CD4-positive, alpha-beta T cell treated with Interleukin-17A for 1 hour (primary cell): ENCODE measurements around the gene PTGDS.
A peak's percentile ranks its signal among the peaks of the same experiment; 100 is the strongest.

Experiments
- DNase-seq: peaks from one replicate; pipeline ENCODE4 v3.0.0-alpha.2; 2020

PTGDS gene

DNA sequence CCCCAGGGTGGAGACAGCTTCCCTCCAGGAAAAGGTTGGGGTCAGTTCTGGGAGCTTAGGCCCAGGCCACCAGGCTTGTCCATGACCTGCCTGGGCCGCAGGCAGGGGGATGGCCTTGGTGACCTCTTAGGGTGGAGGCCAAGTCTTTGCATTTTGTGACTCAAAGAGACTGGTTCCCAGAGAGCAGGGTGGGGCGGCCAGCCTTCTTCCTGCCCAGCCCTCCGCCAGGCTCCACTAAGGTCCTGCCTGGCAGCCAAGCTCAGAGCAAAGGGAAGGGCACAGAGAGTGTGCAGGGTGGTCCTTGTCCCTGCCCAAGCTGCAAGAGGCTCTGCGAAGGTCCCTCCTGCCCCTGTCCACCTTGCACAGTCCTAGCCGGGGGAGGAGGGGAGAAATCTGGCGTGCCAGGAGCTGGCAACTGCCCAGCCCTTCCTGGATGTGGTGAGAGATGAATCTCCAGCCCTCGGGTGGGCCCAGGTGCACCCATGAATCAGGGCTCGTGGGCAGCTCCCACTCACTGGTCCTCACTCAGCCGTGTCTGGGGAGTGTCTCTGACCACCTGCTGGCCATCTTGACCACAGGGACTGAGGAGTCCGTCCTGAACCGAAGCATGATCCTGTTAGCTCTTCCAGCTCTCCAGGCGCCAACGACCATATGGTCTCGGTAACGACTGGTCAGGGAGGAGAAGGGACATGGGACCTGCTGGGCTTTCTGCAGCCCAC, 2.3 kb upstream of the PTGDS start:
- DNase-seq = no peak

DNA sequence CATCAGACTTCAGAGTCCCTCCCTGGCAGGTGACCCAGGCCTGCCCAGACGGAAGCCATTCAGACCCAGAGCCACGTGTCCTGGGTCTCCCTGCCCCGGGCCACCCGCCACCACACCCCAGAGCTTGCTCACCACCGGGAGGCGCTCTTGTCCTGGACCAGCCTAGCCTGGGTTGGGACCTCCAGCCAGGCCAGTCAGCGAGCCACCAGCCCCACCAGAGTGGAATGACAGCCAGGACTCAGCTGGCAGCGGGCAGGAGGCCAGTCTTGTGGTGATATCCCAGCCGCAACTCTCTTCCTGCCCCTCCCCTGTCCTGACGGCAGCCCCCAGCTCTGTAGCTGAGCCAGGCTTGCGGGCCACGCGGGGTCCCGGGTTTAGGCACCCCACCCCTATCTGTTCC, 1.7 kb upstream of the PTGDS start:
- peak; percentile 40 for DNase-seq

DNA sequence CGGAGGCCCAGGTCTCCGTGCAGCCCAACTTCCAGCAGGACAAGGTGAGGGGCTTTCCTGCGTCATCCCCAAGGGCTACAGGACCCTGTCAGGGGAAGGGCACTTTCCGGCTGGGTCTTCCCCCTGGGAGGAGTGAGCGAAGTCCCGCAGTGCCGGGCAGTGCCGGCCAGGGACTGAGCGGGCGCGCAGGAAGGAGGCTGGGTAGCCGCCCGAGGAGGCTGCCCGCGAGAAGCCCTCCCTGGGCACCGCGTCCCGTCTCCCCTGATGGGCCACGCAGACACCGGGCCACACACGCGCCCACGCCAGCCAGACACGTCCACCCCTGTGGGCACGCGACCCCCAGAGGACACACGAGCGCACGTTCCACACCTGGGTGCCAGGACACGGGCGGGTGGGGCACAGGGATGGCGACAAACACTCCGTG, 357 bp downstream of the PTGDS start:
- no peak for DNase-seq

DNA sequence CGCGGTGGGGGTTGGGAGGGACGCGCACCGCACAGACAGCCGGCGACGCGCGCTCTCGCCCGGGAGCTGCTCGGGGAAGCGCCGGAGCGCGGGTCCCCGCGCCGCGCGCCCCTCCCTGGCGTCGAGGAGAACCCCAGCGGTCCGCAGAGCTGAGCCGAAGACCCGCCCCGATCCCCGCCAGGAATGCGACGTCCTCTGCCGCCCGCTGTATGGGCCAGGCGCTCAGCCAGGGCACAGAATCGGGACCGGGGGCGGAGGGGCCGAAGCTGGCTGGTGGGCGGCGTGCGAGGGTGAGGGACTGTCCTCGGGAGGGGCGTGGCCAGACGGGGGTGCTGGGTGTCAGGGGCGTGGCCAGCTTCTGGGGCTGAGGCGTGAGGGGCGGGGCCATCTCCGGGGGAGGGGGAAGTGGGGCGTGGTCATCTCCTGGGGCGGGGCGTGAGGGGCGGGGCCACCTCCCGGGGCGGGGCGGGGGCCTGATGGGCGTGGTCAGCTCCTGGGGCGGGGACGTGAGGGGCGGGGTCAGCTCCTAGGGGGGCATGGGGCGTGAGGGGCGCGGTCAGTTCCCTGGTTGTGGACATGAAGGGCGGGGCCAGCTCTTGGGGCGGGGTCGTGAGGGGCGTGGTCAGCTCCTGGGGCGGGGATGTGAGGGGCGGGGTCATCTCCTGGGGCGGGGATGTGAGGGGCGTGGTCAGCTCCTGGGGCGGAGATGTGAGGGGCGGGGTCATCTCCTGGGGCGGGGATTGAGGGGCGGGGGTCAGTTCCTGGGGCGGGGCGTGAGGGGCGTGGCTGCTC, 965 bp downstream of the PTGDS start:
- DNase-seq = peak; percentile 77

DNA sequence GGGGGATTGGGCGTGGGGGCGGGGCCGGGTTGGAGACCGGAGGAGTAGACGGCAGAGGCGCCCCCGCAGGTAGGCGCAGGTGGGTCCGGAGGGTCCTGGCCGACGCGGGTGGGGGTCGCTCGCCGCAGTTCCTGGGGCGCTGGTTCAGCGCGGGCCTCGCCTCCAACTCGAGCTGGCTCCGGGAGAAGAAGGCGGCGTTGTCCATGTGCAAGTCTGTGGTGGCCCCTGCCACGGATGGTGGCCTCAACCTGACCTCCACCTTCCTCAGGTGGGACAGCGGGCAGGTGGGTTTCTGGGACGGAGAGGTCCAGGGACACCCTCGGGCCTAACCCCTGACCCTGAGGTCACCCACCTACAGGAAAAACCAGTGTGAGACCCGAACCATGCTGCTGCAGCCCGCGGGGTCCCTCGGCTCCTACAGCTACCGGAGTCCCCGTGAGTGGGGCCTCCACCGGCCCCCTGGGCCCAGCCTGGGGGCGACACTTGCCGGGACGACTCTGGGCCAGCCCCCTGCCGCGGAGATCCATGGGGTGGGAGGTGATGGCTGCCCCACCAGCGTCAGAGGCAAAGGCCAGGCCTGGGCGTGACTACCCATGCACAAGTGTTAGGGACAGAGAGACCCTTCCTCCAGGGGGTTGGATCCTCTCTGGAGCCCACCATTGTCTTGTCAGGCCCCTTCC, 1.7 kb downstream of the PTGDS start:
- DNase-seq = no peak

DNA sequence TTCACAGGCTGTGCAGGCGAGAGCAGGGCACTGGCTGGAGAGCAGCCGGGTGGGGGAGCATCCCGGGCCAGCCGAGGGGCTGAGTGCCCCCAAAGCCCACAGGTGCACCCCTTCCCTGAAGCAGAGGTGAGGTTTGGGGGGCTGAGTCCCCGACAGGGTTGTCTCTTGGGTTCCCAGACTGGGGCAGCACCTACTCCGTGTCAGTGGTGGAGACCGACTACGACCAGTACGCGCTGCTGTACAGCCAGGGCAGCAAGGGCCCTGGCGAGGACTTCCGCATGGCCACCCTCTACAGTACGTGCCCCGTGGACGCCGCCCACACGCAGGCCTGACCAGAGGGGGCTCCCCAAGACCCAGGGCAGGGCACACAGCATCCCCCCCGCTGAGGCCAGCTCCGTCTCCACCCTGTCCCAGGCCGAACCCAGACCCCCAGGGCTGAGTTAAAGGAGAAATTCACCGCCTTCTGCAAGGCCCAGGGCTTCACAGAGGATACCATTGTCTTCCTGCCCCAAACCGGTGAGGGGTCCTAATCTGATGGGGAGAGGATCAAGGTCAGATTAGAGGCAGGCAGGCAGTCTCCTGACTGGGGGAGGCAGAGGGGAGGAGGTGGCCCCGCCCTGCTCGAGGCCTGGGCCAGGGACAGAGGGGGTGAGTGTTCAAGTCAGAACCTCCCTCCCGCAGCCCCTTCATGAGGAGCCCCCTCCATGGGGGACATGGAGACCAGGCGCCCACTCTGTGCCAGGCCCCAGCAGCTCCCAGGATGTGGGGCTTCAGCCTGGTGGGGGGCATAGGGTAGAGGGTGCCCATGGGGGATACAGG, 2.7 kb downstream of the PTGDS start:
- DNase-seq = no peak

DNA sequence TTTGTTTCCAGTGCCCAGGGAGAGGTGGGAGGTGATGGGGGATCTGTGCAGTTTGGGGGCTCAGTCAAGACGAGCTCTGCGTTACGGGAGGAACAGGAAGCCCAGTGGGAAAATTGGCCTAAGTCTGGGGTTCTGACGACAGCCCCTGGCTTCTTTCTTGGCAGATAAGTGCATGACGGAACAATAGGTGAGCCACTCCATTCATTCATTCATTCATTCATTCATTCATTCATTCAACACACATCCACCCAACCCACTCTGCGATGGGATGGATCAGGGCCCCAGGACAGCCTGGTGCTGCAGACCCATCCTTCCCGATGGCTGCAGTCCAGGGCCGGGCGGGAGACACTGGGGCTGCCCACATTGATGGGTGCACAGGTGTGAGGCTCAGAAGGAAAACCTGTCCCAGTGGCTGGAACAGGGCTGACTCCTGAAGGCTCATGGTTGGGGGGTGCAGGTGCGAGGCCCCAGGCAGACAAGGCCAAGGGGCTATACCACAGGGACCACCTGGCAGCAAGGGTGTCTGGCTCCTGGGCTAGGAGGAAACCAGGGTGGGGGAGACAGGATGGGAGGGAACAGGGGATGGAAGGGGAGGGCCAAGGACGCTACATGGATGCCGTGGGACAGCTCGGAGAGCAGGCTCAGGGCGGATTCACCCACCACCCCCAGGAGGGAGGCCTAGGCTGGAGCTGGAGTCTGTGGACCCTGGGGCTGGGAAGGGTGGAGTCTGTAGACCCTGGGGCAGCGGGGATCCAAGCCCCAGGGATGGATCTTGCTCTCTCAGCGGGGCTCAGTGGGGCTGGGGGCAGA, 3.6 kb downstream of the PTGDS start:
- DNase-seq = no peak

DNA sequence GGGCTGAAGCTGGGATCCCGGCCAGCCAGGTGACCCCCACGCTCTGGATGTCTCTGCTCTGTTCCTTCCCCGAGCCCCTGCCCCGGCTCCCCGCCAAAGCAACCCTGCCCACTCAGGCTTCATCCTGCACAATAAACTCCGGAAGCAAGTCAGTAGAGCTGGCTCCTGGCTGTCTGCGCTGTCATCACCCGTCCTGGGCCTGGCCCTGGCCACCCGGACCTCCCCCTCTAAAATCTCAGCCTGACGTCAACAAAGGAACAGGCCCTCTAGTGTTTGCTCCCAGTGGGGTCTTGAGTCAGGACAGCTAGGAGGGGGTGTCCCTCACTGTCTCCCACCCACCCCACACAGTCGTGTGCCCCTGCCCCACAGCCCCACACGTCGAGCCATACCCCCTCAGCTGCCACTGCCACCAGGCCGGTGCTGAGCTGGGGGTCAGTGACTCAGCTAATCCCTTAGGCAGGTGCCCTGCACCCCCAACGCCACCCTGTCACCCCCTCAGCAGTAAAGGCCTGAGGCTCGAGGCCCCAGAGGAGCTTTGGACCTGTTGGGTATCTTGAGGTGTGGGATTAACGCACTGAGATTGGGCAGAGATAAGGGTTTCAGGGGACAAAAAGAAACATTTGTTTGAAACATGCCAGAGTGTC, 4.4 kb downstream of the PTGDS start:
- no peak for DNase-seq

DNA sequence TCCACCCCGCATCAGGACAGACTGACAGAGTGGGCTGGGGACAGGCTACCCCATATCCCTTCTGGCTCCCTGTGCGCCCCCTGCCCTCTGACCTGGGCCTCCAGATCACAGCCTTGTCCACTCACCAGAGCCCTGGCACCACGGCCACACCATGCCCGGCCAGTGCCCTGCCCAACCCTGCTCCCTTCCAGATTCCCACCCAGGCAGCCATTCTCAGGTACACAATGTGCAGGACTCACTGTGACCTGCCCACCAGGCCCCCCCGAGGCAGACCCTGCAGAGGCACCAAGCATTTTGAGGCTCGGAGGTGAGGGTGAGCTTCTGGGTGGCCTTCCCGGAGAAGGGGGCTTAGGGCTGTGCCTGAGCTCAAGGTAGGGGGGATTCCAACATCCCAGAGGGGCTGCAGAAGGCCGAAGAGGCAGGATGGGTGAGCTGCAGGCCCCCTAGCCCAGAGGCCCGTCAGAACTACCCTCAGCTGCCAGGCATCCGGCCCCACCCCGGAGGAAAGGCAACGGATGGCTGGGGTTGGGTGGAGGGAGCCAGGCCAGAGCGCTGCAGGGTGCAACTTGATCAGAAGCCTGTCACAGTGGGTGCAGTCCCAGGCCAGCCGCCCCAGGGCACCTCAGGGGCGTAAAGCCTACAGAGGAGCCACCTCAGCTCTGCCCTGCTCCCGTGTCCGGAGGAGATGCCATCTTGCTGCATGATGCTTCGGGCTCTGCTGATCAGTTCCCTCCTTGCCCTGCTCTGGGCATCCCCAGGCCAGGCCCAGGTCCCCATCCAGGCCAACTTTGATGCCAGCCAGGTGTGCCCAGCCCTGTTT, 5.1 kb downstream of the PTGDS start, which contains the start of gene LCNL1:
TSS of gene LCNL1 (plus strand) at position 762 of the 820 bp plus-strand sequence. CDS start 594 bp downstream, outside the sequence.
- DNase-seq = no peak

DNA sequence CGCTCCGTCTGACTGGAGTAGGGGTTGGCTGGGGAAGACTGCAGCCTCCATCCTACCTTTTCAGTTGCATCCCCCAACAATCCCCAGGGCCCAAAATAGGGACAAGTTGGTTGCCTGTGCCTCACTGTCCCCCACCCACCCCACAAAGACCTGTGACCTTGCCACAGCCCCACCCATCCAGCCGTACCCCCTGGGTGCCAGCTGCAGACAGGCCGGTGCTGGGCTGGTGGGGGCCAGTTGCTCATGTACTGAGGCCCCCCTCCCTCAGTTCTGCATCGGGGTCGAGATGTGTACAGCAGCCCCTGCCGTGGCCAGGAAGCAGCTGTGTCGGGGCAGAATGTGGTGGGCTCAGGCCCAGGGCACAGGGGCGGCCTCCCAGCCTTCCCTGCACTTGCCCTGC, 5.9 kb downstream of the PTGDS start:
- no peak for DNase-seq

DNA sequence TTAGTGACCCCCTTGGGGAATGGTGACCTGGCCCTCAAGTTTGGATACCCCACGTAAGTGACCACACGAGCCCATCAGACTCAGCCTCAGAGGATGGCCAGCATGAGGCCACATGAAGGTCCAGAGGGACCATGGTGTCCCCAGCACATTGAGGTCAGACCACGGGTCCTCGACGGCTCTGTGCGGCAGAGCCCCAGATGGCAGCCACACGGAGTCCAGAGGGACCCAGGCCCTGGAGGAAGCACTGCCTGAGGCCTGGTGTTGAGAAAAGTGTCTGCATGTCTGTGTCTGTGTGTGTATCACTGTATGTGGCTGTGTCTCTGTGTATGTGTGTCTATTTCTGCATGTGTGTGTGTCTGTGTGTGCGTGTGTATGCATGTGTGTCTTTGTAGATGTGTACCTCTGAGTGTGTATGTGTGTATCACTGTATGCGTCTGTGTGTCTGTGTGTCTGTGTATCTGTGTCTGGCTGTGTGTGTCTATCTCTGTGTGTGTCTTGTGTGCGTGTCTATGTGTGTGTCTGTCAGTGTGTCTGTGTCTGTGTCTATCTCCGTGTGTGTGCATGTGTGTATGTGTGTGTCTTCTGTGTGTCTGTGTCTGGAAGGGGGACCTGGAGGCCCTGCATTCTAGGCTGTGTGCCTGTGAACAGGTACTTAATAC, 6.5 kb downstream of the PTGDS start:
- no peak for DNase-seq

DNA sequence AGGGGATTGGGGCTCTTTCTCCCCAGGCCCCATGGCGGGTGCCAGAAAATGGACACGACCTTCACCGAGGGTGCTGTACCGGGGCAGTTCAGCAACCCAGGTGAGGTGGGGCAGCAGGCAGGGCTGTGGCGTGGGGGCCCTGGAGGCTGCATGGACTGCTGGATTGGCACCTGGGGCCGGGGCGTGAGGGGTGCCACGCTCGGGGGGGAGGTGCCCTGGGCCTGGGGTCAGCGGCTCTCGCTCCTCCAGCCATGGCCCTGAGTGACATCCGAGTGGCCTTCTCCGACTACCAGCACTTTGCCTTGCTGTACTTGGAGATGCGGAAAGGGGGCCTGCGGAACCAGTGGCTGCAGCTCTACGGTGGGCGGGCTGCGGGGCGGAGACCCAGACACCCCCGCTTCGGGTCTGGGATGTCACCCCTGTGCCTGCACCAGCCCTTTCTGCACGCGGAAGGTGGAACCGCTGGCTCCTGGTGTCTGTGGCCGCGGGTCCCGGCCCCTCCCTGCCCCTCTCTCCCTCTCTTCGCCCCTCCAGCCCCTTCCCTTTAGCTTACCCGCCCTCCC, 7.2 kb downstream of the PTGDS start:
- no peak for DNase-seq

DNA sequence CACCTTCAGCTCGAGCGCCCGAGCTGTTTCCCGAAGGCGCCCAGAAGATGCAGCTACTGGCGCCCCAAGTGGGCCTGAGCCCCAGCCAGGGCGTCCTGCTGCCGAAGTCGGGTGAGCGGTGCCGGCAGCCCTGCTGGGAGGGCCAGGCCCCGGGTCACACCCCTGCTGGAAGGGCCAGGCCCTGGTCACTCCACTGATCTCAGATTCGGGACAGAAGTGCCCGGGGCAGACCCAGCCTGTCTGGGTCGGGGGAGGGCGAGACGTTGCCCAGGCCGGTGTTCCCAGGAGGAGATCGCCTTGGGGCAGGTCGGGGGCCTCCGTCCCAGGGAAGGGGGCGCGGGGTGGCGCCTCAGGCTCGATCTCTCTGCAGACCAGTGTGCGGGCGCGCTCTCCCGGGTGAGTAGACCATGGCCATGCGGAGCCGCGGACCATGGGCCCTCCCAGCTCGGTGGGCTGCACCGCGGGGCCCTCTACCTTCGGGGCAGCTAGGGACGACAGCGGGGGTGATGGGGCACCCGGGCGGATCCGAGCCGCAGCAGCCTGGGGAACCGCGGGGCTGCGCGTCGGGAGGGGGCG, 7.8 kb downstream of the PTGDS start:
- DNase-seq = no peak

DNA sequence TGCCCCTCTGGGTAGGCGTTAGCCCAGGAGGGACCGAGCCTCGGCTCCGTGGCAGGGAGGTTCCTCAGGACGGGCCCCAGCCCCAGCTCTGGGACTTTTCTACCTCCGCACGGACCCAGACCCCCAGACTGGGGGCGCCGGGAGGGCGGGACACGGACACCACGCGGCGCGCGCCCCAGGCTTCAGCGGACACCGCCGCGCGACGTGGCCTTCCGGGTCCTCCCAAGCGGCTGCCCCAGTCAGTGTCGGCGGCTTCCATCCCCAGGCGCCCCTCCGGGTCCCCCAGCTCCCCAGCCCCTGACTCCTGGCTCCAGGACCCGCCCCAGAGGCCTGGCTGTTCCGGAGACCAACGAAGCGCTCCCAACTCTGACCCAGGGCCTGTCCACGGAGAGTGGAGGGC, 8.5 kb downstream of the PTGDS start:
- no peak for DNase-seq

DNA sequence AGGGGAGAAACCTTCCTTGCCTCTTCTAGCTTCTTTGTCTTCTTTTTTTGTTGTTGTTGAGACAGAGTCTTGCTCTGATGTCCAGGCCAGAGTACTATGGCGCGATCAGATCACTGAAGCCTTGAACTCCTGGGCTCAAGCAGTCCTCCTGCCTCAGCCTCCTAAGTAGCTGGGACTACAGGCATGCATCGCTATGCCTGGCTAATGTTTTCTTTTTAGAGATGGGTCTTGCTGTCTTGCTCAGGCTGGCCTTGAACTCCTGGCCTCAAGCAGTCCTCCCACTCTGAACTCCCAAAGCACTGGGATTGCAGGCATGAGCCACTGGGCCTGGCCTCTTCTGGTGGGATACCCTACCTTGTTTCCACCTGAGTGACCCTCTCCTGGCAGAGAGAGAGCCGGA, 11.6 kb downstream of the PTGDS start:
- DNase-seq = no peak

DNA sequence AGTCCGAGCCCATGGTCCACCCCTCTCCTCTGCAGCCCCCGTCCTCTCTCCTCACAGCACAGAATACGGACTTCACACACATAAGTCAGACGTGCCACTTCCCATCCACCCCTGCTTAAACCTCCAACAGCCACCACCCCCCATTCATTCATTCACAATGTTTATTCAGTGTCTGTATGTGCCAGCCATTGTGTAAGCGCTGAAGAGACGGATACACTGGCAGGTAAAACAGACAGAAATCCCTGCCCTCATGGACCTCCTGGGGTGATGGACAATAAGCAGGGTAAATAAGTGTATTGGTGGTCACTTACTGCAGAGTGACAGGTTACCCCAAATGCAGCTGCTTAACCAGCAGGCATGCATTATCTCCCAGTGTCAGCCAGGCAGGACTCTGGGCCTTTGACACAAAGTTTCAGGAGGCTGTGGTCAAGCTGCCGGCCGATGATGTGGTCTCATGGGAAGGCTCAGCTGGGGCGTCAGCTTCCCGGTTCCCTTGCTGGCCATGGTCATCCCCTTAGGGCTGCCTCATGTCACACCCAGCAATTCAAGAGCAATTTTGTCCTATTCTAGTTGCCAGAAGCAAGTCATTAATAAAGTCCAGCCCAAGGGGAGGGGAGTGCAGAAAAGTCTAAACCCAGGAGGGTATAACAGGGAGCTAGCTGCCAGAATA, 13.1 kb downstream of the PTGDS start:
- DNase-seq = no peak

DNA sequence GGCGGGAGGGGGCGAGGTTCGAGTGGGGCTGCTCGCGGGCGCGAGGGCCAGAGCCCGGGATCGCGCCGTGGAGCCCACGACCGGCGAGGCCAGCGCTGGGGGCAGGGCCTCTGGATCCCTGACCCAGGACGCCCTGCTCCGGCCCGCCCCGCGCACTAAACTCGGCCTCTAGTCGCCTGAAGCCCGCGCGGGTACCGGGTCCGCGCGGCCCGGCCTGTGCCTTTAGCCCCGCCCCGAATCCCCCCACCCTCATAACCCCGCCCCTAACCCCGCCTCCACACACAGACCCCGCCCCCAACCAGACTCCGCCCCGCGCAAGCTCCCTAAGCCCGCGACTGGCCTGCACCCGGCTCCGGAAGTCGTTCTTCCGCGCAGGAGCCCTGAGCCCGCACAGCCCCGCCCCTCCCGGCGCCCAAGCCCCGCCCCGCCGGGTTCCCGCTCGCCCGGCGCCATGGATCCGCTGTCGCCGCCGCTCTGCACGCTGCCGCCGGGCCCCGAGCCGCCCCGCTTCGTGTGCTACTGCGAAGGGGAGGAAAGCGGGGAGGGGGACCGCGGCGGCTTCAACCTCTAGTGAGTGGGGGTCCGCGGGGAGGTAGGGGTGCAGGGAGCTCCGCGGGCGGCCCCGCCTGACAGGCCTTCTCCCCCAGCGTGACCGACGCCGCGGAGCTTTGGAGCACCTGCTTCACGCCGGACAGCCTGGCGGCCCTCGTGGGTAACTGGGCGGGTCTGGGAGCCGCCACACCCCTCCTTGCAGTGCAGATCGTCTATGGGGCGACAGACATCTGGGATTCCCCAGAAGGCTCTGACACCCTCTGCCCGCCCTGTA, 14.9 kb downstream of the PTGDS start, which contains the start of gene PAXX:
TSS of gene PAXX (plus strand) at position 430 of the 826 bp plus-strand sequence. CDS start at position 452, 22 bp downstream.
- DNase-seq = peak; percentile 94
